SHP77 (cell line): ENCODE data around the gene ALS2CL.

ENCODE experiments used
- DNase-seq, 2 experiments: peaks; one replicate each; lab custom pipeline; 2025; lab: John Stamatoyannopoulos, UW

Gene ALS2CL

DNA sequence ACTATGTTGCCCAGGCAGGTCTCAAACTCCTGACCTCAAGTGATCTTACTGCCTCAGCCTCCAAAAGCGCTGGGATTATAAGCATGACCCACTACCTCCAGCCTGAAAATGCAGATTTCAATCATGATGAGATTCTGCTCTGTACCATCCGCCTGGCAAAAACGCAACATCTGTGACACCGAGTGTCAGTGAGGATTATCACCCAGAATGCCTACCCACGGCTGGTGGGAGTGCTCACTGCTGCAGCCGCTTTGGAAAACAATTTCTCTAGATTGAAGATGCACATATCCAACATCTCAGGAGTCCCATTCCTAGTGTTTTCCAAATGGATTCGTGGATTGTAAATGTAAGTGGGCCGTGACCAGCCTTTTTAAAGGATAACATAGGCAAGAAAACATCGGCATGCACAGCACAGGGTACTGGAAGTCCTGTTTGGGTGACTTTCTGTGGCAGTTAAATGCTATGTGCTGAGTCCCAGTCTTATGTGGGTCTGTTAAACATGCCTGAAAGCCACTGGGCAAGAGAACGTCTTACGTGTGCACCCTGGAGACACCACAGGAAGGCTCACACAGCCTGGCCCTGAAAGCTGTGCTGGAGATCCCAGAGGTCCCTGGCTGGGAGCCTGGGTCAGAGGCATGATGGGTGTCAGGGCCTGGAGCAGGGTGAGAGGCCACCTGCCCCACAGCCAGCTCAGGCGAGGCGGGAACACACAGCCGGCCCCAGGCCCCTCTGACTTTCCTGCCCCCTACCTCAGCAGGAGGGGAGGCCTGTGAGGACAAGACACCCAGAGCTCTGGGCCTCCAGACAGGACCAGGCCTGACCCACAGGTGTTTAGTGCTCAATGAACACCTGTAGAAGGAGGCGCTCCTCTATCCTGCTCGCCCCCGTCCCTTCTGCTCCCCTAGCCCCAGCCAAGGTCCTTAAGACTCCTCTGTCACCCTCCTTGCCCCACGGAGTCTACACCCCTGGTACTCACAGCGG, 23.3 kb upstream of the ALS2CL start:
- no peak for DNase-seq

DNA sequence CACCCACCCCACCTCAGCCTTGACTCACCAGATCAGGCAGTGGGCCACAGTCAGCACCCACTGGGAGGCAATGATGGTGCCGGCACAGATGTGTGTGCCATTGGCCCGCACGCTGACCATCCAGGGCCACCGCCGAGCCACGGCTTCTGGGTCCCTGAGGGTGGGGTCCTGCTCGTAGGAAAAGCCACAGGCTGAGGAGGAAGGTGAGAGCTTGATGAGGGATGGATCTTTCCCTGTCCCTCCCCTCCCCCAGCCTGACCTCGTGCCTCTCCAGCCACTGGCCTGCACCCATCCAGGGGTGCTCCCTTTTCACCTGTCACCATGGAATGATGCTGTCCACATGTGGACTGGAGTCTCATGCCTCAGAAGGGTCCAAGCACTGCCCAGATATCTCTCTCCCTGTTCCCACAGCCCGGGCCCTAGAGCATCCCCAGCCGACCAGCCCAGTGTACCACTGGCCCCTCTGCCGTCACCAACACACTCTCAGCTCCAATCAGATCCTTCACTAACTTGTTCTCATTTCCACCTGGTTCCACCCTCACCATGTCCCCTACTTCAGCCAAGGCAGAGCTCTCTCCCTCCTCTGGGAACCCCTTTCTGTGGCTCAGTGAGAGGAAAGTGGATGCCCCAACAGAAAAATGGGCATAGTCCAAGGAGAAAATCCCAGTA, 22.2 kb upstream of the ALS2CL start:
- DNase-seq, result no peak

DNA sequence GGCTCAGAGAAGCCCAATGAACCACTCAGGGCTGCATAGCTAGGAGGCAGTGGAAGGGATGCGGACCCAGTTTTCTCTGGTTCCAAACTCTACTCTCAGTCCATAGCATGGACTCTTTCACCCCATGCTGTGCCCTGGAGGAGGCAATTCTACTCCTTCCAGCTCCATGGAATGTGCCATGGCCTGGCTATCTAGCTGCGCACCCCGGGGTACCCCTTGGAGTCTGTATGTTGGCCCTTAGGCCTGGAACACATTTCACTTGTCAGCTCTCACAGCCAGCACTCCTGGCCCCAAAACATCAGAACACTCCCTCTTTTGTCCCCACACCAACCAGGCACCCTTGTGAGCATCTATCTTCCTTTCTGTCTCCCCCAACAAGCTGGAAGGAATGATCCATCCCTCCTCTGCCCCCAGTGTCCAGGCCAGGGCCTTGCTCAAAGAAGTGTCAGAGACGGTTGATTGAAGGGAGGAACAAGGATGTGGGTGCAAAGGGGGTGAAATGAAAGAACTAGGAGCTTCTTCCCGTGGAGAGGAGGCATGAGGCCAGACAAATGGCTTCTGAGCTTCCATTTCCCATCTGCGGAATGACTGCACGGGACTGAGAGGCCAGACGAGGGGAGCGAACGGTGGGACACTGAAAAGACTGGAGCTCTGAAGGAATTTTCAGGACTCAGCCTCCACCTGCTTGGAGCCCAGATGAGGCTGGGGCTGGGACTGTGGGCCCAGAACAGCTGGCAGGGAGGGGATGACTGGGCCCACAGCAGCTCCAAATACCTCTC, 21.4 kb upstream of the ALS2CL start:
- no peak for DNase-seq

DNA sequence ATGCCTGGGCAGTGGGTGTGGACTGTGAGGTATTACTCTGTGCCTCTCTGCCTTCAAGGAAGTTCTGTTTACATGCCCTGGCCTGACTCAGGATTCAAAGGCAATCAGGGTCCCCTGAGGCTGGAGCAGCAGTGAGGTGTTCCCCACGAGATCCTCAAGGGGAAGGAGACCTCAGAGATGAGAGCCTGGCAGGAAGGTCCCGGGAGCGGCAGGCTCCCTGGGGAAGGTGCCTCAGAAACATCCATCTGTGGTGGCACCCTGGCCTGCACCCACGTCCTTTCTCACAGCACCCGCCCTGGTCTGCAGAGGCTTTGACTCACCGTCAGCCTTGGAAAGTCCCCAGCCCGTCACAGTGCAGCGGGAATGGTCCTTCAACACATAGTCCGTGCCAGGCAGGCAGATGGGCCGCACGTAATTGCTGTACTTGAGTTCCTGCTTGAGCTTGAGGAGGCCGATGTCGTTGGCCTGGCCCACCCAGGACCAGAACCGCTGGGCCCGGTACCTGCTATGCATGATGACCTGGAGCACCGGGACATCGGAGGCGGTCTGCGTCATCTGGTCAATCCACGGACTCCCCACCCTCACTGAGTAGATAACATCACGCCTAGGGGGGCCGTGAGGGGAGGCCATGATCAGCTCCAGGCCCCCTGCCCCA, 20.5 kb upstream of the ALS2CL start:
- DNase-seq, result no peak

DNA sequence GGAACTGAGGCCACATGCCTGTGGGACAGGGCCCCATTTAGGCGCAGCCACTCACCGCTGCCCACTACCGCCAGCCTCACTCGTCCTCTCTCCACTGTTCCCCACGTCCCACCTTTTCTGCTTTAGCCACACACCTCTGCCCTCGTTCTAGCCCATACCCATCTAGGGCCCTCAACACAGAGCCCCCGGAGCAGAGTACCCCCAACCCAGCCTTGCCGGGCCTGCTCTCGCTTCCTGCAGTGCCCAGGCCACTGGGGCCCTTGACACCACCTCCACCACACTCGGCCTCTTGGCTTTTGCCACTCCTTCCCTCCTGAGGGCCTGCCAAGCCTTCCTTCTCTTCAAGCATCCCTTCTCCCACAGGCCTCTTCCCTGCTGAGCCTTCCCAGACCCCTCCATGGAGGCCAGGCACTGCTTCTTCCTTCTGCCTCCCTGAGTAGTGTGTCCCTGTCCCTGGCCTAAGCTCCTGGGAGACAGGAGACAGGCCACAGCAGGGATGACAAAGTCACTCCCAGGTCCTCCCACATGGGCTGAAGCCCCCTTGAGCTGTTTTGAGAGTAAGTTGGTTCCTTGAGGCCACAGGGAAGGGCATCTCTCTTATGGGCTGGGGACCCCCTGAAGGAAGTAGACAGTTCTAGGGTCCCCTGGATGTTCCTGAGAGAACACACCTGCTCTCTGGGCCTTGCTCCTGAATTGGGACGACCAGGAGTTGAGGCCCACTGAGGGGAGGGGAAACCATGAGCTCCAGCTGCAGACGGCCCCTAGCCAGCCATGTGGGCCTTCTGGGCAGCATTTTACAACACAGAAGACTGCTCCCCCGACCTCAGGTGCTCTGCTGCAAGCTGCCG, 19.8 kb upstream of the ALS2CL start:
- no peak for DNase-seq

DNA sequence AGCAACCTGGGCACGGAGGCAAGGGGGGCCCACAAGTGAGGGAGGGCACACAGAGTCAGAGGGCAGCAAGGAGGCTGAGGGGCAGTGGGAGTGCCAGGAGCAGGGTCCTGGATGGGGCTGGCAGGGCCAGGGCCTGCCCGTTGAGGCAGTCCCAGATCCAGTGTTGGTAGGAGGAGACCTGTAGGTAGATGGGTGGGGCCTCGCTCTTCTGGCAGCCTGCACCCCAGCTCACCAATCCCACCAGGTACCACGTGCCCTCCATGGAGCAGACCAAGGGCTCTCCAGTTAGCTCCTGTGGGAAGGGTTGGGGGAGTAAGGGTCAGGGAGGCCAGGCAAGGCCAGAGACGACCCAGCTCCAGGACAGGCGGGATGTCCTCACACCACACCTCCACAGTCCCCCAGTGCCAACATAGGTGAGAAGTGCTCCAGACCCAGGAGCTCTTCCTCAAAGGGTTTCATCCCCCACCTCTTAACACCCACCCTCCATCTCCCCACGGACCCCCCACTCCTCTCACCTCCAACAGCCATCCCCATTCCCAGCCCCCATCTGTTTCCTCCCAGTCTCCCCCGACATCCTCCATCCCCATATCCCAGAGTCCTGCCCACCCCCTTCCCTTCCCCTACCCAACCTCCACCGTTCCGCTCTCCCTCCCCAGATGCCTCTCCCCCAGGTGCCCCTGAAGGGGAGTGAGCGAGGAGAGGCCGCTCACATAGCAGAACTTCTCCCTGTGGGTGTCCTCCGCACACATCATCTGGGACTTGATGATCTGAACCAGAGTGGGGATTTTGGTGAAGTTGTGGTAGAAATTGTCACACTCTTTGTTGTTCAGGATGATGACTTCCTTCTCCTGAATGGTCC, 18.9 kb upstream of the ALS2CL start:
- no peak for DNase-seq

DNA sequence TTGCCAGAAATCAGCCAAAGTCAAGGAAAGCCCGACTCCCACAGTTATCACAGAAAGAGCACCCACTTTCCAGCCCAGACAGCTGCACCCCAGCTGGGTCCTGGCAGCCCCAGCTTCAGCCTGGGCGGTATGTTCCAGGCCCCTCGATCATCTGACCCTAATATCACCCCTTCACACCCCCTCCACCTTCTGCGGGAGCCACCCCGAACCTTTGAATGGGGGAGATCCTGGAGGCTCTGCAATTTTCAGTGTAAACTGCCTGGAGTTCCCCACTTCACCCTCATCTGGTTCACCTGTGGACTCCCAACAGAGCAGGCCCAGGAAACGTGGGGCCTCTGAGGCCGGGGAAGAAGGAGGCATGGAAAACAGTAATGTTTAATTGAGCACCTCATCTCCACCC, 18.3 kb upstream of the ALS2CL start:
- DNase-seq, result no peak

DNA sequence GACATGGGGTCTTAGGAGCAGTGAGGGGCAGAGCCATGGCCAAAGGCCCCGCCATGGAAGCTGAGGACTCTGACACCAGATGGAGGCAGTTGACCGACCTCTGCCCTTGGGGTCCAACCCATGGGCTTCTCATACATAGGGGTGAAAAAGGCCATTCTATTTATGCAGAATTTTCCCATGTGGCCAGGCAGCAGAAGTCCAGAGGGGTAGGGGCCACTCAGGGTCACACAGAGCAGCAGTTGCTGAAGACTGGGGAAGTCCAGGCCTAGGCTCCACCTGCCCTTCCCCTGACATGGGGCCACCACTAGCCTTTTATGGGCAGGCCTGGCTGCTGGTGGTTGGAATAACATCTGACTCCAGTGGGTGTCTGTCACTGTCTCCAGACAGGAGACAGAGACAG, 17.8 kb upstream of the ALS2CL start:
- DNase-seq, result no peak

DNA sequence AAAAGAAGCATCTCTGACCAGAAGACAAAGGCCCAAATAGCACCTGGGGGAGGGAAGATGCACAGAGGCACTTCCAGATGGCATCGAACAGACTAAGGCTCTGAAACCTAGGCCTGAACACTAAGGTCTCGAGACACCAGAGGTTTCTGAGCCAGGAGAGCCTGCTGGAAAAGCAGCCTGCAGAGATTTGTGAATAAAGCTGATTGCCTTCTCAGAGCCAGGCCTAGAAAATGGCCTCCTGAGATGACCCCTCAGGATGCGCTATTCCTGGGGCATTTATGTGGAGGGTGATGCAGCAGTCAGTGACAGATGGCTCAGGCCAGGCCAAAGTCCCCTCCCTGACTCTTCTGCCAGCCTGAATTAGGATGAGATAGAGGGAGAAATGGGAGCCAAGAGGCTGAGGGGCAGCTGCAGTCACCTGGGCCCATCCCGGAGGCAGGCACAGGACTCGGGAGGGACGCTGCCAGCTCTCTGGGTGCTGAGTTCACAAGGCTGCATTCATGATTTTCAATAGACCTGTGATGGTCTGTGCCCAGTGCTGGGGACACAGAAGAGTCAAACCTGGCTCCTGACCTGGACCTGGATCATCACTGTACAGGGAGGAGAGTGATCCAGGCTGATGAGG, 17.3 kb upstream of the ALS2CL start:
- DNase-seq, result no peak

DNA sequence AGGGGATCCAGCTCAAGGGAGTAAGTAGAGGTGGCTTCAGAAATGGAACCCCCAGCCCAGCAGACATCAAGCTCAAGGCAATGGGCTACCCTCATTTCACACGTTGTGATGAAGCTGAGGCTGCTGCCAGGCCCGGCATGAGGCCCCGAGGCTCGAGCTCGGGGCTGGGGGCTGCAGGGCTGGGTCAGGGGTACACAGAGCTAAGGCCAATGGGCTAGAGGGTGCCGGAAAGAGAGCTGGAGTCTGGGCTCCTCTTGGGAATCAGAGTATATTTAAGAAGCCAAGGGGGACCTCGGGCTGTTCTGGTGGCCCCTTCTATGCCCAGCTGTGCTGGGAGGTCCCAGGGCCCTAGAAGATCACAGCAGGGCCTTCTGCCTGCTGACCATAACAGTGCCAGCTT, 16.8 kb upstream of the ALS2CL start:
- no peak for DNase-seq

DNA sequence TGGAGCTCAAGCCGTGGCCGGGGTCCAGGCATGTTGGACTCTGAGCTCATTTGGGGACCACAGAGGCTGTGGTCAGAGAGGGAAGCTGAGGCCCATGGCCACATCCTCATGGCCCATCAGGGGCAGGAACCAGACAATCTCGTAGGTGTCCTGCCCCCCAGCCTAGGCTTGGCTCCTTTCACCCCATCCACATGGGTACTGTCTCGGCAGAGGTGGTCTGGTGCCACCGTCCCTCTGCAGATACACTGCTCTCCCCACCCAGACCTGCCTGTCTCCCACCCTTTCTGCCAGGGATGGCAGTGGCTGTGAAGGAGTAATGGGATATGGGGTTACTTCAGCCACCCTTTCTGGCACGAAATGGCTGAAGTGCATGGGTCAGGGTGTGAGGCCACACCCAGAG, 16.2 kb upstream of the ALS2CL start:
- no peak for DNase-seq

DNA sequence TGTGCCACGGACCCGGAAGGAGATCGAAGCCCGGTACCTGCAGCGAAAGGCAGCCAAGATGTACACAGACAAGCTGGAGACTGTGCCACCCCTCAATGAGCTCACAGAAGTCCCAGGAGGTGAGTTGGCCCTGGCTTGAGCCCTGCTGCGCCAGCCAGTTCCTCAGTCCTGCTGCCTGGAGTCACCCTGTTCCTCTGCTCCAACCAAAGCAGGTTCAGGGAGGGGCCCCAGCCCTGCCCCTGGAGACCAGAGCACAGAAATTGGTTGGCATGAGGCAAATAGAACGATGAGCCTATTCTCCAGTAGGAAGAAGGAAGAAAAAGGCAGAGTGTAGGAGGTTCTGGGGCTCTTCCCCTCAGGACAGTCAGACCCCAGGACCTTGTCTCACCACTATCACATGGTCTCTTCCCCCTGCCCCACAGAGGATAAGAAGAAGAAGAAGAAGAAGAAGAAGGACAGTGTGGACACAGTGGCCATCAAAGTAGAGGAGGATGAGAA, 15.7 kb upstream of the ALS2CL start:
- no peak for DNase-seq

DNA sequence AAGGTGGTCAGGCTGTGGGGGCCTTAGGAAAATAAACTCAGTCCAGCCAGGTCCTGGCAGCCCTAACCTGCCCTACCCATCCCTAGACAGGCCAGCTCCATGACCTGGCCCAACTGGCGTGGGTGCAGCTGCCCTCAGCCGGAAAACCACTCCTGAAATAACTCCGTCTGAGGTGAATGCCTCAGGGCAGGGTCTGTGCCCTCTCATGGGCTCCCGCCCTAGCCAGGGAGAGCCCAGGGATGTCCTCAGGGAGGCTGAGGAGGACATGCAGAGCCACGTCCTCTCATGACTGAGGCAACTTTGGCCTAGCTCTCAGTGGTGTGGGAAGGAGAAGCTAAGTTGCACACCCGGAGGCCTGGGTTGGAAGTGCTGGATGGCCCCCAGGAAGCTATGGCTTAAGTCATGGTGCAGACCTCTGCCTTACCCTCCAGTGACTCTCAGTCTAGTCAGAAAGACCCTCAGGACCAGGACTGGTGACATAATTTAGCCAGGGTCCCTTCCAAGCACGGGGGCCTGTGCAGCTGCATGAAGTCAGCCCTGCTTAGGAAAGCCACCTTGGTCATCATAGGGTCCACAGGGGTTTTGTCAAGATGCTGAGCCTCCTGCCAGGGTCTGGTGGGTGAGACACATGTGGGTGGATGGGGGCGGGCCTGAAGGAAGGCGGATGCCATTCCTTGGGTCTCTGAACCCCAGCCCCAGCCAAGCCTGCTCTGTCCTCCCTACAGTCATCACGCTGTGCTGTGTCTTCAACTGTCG, 15.1 kb upstream of the ALS2CL start:
- no peak for DNase-seq

DNA sequence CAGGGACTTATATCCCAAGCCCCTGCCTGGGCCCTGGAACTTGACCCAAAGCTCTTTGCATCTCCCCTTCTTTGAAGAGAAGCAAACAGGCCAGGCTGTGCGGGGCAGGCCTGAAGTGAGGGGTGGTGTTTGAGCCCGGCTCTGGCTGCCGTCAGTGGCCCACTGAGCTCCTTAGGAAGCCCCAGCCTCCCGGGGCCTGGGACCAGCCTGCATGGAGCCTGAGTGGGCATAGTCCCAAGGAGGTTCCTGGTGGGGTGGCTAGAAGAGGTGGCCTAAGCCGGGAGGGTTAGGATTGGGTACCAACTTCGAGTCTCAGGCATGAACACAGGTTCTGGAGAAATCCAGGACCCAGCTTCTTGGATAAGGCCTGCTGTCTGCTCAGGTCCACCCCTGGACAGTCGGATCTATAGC, 14.1 kb upstream of the ALS2CL start:
- no peak for DNase-seq

DNA sequence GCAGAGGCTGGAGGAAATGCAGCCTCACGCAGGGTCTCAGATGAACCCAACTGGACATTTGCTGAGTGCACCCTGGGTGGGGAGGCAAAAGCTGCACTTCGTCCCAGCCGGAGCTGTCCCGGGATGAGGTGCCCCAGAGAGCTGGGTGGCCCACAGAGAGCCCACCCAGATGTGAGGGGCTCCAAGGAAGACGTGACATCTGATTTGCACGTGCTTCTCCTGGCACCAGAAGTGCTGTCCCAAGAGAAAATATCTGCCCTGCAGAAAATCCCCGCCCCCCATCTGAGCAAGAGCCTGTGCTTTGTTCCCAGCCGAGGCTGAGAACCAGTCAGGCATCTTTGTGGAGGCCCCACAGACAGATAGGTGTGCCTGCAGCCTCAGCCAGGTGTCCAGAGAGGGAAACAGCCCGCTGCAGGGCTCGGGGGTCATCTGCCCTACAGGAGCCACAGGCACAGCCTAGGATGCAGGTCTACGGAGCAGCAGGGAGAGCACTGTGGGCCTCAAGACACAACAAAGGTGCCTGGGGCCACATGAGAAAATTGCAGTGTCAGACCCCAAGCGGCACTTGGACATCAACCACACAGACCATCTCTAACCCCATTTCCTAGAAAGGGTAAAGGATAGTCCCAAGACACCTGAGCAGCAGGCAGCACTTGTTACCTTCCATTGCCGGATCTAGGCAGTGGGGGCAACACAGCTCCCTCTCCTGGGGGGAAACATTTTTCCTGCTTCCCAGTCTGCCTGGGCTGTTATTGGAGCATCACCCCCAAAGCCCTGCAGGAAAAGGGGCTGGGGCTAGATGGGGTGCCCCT, 13.5 kb upstream of the ALS2CL start:
- DNase-seq, result no peak

DNA sequence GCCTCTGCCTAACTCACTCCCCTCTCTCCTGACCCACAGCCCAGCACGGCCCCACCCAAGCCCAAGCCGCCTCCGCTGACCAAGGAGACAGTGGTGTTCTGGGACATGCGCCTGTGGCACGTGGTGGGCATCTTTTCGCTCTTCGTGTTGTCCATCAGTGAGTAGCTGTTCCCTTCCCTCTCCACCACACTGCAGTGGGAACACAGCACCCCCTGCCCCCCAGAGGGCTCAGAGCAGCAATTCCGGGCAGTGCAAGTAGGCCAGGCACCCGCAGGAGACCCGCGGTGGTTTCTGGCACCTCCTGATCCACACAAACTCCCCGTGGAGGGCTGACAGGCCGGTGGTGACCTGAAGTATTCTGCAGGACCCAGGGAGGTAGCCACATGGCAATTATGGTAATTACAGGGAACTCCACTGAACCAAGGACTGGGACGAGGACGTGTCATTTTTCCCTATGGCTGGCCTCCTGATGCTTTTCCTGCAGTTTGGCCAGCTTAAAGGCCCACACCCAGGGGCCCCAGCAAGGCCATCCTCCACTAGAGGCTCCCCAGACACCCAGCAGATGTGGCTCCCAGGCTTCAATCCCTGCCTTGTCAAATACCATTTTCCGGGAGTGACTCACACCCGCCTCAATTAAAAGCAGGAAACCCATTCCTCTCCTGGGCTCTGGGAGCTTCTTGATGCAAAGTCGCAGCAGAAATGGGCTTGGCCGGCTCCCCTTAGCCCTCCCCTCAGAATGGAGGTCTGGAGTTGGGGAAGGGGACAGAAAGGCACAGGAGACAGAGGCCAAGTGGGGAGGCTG, 12.5 kb upstream of the ALS2CL start:
- no peak for DNase-seq

DNA sequence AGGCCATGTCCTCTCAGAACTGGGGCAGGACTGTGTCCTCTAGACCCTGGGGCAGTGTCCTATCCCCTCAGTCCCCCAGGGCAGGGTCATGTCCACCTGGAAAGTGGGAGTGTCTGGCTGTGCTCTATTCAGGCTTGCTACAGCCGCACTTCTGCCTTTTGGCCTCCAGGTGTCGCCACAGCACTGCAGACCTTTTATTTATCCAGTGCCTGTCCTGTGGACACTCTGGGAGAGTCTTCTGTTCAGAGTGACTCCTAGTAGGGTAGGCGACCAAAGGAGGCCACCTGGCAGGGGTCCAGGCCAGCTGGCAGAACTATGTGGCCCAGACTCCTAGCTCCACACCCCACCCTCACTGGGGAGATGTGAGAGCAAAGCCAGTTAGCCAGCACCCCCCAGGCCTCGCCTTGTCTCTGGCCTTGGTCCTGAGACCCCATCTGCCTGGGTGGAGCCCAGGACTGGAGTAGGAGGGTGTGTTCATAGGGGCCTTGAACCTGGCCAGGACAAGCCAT, 11.6 kb upstream of the ALS2CL start:
- peak; percentile 61 to 67 for DNase-seq
